GM12892 (cell line): ENCODE measurements around the gene CSNK1G2.

Experiments
- POLR2A ChIP-seq: IDR thresholded peaks from 2 replicates; pipeline ENCODE4 v1.6.1; 2011; ENCODE audit warnings: low read depth, low read length, control low read depth
- POLR2AphosphoS5 ChIP-seq: IDR thresholded peaks from 2 replicates; pipeline ENCODE4 v1.6.1; 2011; ENCODE audit warnings: low read depth, low read length, control low read depth

DNA sequence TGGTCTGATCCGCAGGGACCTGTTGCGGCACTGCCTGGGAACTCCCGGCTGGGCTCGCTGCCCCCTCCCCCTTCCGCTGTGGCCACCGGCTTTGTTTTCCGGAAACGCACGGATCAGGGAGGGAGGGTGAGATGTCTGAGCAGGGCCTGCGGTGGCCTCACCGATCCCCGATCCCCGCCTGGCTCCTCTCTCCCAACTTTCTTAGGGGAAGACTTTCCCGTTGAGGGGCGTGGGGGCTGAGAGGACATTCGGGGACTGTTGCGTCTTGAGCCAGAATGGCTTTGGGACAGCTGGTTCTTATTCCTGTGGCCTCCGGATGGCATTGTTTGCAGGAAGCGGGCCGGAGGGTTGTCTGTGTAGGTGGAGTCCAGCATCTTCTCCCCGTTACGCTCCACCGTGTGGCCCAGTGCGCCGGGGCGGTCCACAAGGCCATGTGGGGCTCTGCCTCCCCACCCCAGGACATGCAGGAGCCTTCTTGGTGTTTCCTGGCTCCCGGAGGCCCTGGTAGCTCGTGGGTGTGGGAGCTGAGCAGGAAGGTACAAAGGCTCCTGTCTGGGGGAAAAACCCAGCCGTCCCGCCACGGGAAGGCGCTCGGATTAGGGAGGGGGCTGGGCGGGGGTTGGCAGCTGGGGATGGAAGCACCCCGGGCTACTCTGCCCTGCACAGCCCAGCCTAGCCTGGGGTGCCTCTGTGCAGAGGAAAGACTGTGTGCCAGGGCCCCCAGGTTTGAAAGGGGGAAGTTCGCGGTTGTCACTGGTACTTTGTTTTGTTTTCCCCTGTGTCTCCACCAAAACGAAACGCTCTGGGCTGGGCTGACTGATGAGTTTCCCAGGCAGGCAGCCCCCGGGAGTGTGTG is 1.3 kb downstream of the CSNK1G2 start:
- TF ChIP-seq POLR2A (no peak; the same call in 1 of the 2 replicates), POLR2AphosphoS5 (no peak)
